ENCODE measurements around the gene OOSP4B.
"Not testable (repeated sequence)": the region's sequence is repeated elsewhere in the genome, so short reads cannot be mapped to it uniquely, and the experiment has no call there.

The OOSP4B gene

DNA sequence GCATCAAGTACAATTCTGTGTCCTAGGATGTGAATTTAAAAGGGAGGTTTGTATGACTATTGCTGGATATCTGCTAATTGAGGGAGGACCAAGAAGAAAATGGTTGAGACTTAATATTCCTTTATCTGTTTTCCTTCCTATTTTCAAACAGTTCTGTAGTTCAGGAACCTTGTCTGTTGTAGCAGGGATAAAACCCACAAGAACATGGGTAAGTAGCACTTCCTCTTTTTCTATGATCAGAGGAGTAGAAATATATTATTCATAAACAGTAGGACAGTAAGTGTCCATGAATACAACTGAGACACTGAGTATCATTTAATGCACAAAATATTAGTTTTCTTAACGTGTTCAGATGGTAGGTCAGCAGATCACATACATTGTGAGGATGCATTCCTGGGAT, 47.1 kb downstream of the OOSP4B start:
- DNase-seq: no peak

- no peak for DNase-seq
Observed at GRCh38 chr11:60065801-60066200, 48.8 kb downstream of the OOSP4B start.

- DNase-seq: no peak
Observed at GRCh38 chr11:60069450-60069849, 52.5 kb downstream of the OOSP4B start.

- DNase-seq: not testable (repeated sequence)
Observed at GRCh38 chr11:60071644-60072043, 54.7 kb downstream of the OOSP4B start.

- no peak for DNase-seq
Observed at GRCh38 chr11:60077216-60077817, 60.3 kb downstream of the OOSP4B start.

- no peak for DNase-seq
Observed at GRCh38 chr11:60077981-60078380, 61.0 kb downstream of the OOSP4B start.

DNA sequence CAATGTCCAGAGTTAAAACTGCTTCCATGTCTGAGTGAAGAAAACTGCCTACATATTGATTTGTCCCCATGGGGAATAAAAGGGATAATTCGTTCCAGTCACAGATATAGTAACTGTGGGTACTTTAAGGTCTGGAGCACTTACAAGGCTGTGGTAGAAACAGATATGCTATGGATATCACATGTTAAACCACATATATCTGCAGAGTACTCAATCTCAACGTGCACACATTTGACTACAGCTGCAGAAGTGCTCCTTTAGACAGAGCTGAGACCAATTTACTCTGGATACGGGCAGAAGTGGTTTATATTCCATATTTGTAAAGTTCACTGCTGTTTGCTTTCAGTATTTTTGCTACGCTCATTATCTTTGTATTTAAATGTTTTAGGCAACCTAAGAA, 61.8 kb downstream of the OOSP4B start:
- DNase-seq: no peak

DNA sequence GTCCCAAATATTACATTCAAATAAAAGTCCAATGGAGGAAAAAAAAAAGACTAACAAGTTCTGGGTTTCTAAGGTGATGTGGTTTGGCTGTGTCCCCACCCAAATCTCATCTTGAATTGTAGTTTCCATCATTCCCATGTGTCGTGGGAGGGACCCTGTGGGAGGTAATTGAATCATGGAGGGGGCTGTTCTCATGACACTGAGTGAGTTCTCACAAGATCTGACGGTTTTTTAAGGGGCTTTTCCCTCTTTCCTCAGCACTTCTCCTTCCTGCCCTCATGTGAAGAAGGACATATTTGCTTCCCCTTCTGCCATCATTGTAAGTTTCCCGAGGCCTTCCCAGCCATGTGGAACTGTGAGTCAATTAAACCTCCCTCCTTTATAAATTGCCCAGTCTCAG, 63.6 kb downstream of the OOSP4B start:
- DNase-seq: no peak

Data from hippocampal formation (tissue), 2 donors.